Progenitor cell of endocrine pancreas (in vitro differentiated cells): Measurements from ENCODE around the gene FAM222B. TPM values are rescaled to one million over a fixed set of nuclear protein-coding genes. Genes with fewer than 3 reads are reported as not detected.
"Not testable (repeated sequence)": the region's sequence is repeated elsewhere in the genome, so short reads cannot be mapped to it uniquely, and the experiment has no call there.

Experiments used
- DNase-seq: peaks from one replicate; pipeline ENCODE4 v3.0.0; 2021; ENCODE audit warnings: low spot score; ENCODE audit not compliant: unreplicated experiment
- H3K27ac Mint-ChIP-seq: 2 replicates; pipeline ENCODE4 v1.8.0; 2021; ENCODE audit warnings: mild to moderate bottlenecking, moderate library complexity, mixed read lengths
- H3K27me3 Mint-ChIP-seq: 2 replicates; pipeline ENCODE4 v1.8.0; 2021; ENCODE audit warnings: mixed read lengths
- H3K36me3 Mint-ChIP-seq: 2 replicates; pipeline ENCODE4 v1.8.0; 2022; ENCODE audit warnings: mixed read lengths; ENCODE audit not compliant: insufficient read depth
- H3K4me1 Mint-ChIP-seq: 2 replicates; pipeline ENCODE4 v1.8.0; 2021; ENCODE audit warnings: low read depth, mixed read lengths
- H3K4me3 Mint-ChIP-seq: 2 replicates; pipeline ENCODE4 v1.8.0; 2021; ENCODE audit warnings: low read depth, mild to moderate bottlenecking, moderate library complexity, mixed read lengths
- H3K9me3 Mint-ChIP-seq: 2 replicates; pipeline ENCODE4 v1.8.0; 2021; ENCODE audit warnings: low read depth, mixed read lengths
- CTCF ChIP-seq: fragments of 200-600 bp; sonication (generic); IDR thresholded peaks from one replicate; pipeline ENCODE4 v1.5.0; 2021; ENCODE audit warnings: antibody characterized with exemption, mild to moderate bottlenecking; ENCODE audit not compliant: unreplicated experiment
- total RNA-seq: library from RNA; stranded (reverse); gene quantifications from 2 replicates; pipeline ENCODE4 v1.2.1, GENCODE V29; 2021

The FAM222B gene
- total RNA-seq, 1 donor from 2014 or later: 58.7 TPM

DNA sequence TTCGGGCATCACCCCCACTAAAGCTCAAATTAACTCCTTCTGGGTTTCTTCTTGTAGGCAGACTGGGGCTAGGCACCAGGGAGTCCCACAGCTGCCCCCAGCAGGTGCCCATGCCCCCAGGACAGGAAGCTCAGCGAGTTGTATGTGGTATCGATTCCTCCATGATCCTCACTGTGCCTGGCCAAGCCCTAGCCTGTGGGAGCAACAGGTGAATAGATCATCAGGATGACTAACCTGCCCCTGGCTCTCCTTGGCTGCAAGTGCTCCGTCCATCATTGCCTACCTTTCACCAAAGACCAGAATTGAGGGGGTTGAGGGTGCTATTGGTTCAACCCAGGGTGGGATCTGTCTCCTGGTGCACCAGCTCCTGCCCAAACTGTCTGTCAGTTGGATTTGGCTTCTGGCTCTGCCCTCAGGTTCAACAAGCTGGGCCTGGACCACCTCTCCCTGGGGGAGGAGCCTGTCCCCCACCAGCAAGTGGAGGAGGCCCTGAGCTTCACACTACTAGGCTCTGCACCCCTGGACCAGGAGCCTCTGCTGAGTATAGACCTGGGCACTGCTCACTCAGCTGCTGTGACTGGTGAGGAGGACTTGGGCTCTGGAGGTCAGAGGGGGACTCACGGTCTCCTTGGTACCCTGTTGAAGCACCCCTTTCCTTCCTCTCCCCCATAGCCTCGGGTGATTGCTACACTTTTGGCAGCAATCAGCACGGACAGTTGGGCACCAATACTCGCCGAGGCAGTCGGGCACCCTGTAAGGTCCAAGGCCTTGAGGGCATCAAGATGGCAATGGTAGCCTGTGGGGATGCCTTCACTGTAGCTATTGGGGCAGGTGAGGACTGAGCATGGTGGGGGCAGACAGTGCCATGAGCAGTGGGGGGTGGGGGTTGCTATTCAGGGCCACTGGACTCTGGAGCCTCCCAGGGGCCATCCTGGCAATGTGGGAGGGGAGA is 101.9 kb downstream of the FAM222B start:
- Mint-ChIP-seq H3K27me3 (no peaks in the 10 kb centered on the region), H3K4me1 (peaks cover 3% of the 10 kb centered on the region), H3K27ac (no peak overlapping the region), H3K36me3 (peaks cover 7% of the 10 kb centered on the region), H3K4me3 (no peak overlapping the region), H3K9me3 (no peaks in the 10 kb centered on the region)
- no peak for TF ChIP-seq CTCF
- no peak for DNase-seq

DNA sequence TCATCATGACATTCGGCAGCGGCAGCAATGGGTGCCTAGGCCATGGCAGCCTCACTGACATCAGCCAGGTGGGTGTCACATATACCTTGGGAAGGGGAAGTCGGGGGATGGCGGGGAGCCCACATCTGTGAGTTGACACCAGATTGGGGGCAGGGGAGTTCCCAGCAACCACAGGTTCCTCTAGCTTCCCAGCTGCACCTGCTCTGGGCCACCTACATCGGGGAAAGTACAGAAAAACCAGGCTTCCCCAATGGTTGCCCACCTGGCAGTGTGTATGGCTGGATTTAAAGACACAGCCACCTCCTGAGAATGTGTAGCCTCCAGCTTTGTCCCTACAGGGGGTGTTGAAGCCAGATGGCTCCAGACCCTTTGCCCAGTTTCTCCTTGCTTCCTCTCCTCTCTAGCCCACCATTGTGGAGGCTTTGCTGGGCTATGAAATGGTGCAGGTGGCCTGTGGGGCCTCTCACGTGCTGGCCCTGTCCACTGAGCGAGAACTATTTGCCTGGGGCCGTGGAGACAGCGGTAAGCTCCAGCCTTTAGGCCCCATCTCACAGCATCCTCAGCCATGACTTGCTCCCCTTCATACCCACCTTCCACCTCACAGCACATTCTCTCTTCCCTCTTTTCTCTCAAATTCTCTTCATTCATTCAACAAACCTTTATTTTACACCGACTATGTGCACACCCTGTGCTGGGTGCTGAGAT is 103.8 kb downstream of the FAM222B start:
- no peak overlapping the region for H3K27ac Mint-ChIP-seq
- no peaks in the 10 kb centered on the region for H3K27me3 Mint-ChIP-seq
- H3K36me3 Mint-ChIP-seq: peaks cover 6% of the 10 kb centered on the region
- no peak for TF ChIP-seq CTCF
- no peak overlapping the region for H3K4me3 Mint-ChIP-seq
- DNase-seq: no peak
- H3K4me1 Mint-ChIP-seq: peaks cover 3% of the 10 kb centered on the region
- no peaks in the 10 kb centered on the region for H3K9me3 Mint-ChIP-seq

- Mint-ChIP-seq H3K4me1 (peaks cover under 1% of the 10 kb centered on the region), H3K4me3 (no peak overlapping the region), H3K36me3 (peaks cover 6% of the 10 kb centered on the region), H3K9me3 (no peaks in the 10 kb centered on the region), H3K27ac (no peak overlapping the region), H3K27me3 (no peaks in the 10 kb centered on the region)
- no peak for TF ChIP-seq CTCF
- DNase-seq: no peak
Observed at GRCh38 chr17:28737770-28738679, 104.6 kb downstream of the FAM222B start.

DNA sequence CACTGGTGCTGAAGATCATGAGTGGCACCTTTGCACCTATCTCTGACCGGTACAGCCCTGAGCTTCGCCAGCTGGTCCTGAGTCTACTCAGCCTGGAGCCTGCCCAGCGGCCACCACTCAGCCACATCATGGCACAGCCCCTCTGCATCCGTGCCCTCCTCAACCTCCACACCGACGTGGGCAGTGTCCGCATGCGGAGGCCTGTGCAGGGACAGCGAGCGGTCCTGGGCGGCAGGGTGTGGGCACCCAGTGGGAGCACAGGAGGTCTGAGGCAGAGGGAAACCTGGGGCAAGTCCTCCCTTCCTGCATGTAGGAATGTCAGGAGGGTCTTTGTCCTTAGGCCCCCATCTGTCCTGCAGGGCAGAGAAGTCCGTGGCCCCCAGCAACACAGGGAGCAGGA is 105.3 kb downstream of the FAM222B start:
- H3K36me3 Mint-ChIP-seq: peaks cover 6% of the 10 kb centered on the region
- H3K4me1 Mint-ChIP-seq: no peaks in the 10 kb centered on the region
- H3K27me3 Mint-ChIP-seq: no peaks in the 10 kb centered on the region
- H3K27ac Mint-ChIP-seq: no peak overlapping the region
- no peak overlapping the region for H3K4me3 Mint-ChIP-seq
- no peak for TF ChIP-seq CTCF
- H3K9me3 Mint-ChIP-seq: no peaks in the 10 kb centered on the region
- DNase-seq: no peak

DNA sequence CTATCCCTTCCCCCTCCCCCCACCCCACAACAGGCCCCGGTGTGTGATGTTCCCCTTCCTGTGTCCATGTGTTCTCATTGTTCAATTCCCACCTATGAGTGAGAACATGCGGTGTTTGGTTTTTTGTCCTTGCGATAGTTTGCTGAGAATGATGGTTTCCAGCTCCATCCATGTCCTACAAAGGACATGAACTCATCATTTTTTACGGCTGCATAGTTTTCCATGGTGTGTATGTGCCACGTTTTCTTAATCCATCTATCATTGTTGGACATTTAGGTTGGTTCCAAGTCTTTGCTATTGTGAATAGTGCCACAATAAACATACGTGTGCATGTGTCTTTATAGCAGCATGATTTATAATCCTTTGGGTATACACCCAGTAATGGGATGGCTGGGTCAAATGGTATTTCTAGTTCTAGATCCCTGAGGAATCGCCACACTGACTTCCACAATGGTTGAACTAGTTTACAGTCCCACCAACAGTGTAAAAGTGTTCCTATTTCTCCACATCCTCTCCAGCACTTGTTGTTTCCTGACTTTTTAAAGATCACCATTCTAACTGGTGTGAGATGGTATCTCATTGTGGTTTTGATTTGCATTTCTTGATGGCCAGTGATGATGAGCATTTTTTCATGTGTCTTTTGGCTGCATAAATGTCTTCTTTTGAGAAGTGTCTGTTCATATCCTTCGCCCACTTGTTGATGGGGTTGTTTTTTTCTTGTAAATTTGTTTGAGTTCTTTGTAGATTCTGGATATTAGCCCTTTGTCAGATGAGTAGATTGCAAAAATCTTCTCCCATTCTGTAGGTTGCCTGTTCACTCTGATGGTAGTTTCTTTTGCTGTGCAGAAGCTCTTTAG is 106.4 kb downstream of the FAM222B start:
- not testable (repeated sequence) for H3K27me3 Mint-ChIP-seq, H3K27ac Mint-ChIP-seq, H3K4me1 Mint-ChIP-seq

More for the DNA sequence above, 106.4 kb downstream of the FAM222B start:
- not testable (repeated sequence) for H3K9me3 Mint-ChIP-seq, H3K4me3 Mint-ChIP-seq, H3K36me3 Mint-ChIP-seq, DNase-seq
